ENCODE results near the gene CSF1R.

CSF1R gene

DNA sequence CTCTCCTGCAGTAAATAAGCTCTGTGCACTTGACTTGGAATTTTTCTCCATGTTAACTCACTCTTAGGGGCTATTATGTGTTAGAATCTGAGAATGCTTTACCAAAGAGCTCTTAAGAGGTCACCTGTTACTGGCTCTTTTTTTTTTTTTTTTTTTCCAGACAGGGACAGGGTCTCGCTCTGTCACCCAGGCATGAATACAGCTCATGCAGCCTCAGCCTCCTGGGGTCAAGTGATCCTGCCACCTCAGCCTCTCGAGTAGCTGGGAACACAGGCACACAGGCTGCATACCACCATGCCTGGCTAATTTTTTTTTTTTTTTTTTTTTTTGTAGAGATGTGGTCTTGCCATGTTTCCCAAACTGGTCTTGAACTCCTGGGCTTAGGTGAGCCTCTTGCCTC lies 63.7 kb downstream of the CSF1R start:
- DNase-seq: no peak

DNA sequence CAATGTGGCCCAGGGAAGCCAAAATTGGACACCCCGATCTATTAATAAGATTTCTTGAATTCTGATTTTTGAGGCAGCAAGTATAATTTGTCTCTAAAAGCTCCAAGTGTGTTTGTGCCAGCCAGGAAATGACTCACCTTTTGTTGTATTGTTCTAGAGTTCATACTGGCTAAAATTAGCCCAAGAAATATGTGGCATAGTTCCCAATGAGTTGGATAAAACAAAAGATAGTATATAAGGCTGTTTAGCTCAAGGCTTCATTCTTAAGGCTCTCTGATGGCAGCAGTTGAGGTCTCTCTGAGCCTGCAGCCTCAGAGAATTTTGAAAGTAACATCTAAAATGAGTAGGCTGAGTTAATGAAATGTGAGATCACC lies 64.2 kb downstream of the CSF1R start:
- no peak for DNase-seq

DNA sequence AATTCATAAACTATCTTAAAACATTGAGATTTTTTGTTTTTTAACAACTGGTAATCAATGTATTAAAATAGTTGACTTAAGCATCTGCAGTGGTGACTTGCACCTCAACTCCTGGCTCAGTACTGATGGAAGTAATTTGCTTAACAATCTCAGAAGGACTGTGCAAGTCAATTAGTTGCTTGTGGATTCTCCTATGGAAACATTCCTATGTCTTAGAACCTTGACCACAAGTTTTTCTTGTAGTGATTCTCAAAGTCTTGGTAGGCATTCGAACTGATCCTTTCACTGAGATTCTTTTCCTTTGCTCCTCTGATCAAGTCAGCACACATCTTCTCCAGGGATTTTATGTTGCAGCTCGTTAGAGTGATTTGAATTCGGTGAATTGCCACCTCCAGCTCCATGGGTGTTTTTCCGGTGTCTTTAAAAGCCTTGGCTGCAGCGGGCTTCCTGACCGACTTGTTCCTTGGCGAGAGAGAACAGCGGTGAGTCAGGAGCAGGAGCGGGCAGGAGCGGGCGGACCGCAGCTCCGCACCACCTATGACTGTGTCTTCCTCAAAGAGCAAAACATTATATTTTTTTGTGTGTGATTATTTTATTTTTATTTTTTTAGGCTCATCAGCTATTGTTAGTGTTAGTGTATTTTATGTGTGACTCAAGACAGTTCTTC lies 64.7 kb downstream of the CSF1R start:
- DNase-seq: no peak

DNA sequence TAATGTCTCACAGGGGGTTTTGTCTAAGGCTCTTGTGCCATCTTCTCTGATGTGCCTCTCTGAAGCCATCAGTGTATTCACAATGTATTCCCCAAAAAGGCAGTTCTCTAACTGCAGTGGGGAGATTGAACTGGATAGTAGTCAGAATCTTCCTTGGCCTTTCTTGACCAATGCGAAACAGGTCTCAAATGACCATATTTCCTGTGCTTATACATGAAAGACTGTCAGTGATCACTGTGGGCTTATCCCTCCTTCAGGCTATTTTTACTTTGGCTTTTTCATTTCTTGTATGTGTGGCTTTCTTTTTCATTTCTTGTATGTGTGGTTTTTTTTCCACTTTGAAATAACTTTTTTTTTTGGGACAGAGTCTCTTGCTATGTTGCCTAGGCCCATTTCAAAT lies 66.1 kb downstream of the CSF1R start:
- DNase-seq: no peak

DNA sequence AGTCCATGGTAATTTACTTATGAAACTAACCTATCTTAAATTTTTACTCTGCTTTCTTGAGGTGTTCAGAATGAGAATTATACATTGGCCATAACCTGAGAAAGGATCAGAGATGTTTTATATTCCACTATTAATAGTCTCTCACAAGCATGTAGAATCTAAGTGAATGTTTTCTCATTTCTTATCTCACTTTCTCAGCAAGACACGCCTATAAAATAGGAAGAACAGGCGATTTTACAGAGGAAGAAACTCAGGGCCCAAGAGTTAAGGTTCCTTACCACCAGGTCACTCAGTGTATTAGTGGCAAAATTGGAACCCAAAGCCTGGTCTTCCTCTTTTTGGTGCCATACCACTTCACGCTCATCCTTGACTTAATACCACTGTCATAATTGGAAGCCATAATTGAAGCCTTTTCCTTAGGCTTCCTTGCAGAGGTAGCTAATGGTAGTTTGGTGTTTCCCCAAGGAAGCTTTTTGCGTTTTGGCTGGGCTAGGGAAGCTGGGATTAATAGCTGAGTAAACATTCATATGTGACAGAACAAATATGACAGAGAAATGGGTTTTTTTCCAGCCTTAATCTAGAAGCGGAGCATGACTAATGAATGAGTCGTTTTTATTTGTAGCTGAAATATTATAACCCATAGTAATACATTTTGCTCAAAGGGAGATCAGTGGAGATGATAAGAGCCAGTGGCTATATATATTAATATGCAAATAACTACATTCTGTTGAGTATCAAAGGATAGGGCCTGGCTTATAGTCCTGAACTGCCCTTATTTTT lies 68.9 kb downstream of the CSF1R start:
- no peak for DNase-seq

DNA sequence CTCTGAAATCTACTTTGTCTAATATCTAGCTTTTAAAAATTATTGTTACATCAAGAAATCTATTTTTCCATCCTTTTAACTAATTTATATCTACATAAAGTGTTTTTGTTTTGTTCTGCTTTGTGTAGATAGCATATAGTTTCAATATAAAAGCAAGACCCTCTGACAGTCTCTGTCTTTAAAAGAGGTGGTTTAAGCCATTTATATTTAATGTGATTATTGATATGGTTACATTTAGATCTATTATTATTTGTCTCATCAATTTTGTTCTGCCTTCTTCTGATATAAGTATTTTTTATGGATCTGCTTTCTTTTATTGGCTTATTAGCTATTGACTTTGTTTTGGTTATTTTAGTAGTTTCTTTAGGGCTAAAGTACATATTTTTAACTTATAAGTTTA lies 69.8 kb downstream of the CSF1R start:
- DNase-seq: no peak

DNA sequence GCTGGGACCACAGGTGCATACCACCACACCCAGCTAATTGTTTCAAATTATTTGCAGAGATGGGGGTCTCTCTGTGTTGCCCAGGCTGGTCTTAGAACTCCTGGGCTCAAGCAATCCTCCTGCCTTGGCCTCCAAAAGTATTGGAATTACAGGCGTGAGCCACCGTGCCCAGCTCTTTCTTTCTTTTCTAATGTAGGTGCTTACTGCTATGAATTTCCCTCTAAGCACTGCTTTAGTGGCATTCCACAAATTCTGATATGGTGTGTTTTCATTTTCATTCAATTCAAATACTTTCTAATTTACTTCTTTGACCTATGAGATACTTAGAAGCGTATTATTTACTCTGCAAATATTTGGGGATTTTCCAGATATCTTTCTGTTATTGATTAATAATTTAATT lies 70.9 kb downstream of the CSF1R start:
- DNase-seq: no peak

DNA sequence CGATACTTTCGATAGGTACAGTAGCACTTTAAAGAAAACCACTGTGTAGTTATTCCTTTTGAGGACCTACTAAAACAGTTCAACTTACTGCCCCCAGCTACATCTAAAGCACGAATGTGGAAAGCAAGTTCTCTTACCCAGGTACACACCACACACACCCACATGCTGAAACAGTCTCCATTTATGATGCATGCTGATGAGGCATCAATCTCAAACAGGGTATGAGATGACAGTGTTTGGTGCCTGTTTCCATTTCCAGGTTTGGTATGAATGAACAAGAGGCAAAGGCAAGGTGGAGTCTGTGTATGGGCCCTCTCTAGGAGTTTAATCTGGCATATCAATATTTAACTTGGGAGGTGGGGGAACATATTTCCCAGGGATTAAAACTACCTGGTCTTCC lies 71.9 kb downstream of the CSF1R start:
- DNase-seq: no peak

DNA sequence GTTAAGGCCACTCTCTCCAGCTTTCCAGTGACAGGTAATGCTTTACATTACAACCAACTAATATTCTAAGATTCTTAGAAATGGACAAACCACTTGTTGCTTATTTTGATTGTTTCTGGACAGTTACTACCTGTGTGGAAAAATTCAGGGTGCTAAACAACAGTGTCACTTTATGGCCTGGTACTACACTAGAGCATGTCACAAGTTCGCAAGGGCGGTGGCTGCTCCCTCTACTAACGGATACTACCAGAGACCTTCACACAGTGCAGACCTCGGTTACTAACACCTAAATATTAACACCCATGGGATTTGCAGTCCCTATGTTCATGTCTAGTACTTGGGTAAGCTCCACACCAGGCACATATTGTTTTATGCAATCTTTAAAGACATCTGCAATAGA lies 72.4 kb downstream of the CSF1R start:
- DNase-seq: no peak

DNA sequence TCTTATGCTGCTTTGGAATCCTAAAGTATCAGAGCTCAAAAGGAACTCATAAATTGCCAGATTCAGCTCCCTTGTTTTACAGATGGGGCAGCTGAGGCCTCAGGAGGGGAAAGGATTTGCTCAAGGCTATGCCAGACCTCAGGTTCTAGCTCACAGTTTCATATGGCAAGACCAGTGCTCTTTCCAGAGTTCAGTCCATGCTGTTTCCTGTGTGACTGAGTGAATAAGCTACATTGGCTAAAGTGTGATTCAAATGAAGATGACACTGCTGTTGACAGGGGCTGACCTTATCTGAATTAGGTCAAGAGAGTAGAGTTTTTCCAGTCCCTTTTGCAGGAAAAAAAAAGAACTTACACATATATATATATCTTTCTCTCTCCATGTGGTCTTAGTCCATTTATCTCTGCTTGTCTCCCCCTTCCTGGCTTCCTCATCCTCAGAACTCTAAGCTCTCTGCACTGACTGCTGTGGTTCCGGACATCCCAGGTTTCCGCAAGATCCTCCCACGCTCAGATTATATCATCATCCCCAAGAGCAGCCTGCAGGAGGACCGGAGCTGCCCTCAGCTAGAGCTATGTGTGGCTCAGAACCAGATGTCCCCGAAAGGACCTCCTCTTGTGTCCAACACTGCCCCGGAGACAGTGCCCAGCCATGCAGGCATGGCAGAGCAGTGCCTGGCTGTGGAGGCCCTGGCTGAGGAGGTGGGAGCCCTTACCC lies 76.5 kb downstream of the CSF1R start:
- no peak for DNase-seq

DNA sequence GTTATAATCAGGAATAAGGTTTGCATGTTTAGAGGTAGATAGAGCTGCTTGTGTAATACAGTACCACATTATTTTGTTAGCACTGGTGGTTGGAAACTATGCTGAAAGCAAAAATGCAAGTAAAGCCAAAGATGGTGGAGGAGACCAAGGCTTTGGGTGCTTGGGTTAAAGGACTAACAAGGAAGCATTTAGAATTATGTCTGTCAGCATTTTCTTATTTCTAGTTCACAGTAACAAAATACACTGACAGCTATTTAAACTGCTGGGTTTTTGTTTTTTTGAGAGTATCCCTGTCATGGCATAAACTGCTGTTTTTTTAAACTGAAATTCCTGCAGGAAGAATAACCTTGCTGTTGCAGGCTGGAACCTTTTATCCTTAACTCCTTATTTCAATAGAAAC lies 79.3 kb downstream of the CSF1R start:
- no peak for DNase-seq

DNA sequence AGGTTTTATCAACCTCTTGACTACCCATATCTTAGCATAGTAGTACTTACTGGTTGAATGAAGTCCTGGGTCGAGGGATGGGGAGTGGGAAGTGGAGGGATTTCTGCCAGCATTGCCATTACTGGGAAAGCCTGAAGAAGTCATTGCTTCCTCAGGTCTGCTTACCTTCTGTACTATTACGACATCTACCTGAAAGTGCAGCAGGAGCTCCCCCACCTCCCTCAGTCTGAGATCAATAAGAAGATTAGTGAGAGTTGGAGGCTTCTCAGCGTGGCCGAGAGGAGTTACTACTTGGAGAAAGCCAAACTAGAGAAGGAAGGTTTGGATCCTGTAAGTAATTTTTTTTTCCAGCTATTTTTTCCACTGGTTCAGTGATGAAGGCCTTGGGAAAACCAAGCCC lies 80.0 kb downstream of the CSF1R start:
- DNase-seq: no peak
